GM06990 (cell line): Measurements from ENCODE around the gene PPP1R15B.

Experiments used
- DNase-seq: peaks from one replicate; pipeline ENCODE4 v3.0.0-alpha.2; 2011; ENCODE audit not compliant: insufficient read length; ENCODE audit errors: extremely low read depth
- H3K27me3 ChIP-seq: replicated peaks from 2 replicates; pipeline ENCODE4 v1.6.0; 2011; ENCODE audit warnings: low read length; ENCODE audit not compliant: control insufficient read depth, insufficient read depth
- H3K36me3 ChIP-seq: 2 replicates; pipeline ENCODE4 v1.5.1; 2011; ENCODE audit warnings: low read length; ENCODE audit not compliant: control insufficient read depth, insufficient read depth
- H3K4me3 ChIP-seq: replicated peaks from 2 replicates; pipeline ENCODE4 v1.5.1; 2011; ENCODE audit warnings: low read depth, mild to moderate bottlenecking, control low read depth, low read length
- TF ChIP-seq, protein P1 (sequence below): IDR thresholded peaks from 2 replicates; pipeline ENCODE4 v1.5.1; 2011; ENCODE audit warnings: low read length, control low read depth, mild to moderate bottlenecking, inconsistent platforms; ENCODE audit not compliant: insufficient read depth, poor library complexity, severe bottlenecking

Gene PPP1R15B

DNA sequence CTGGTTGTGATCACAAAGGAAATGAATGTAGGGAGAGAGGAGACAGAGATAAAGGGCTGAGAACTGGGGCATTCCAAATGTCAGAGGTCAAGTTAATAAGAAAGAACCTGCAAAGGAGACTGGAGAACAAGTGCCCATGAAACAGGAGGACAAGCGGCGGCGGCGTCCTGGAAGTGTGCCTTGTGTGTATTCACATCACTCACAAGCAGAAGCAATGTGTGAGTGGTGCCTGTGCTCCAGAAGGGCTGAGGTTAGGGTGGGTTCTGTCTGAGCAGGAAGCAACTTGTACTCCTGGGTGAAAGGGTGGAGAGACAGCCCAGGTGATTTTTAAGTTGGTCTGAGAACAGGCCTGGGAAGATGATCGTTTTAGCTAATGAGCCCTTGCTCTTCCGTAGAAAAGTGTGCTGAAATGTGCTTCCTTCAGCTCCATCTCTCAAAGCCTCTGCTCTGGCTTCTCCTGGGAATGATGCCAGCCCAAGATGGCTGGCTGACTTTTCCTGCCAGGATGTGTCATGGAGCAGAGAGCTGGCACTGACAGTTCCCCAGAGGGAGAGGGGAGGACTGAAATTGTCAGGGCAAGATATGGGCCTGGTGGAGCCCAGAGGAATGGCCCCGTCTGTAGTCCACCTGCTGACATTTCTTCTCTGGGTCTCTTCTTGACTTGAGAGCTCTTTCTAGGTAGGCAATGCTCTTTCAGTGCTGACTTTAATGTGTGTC lies 26.8 kb downstream of the PPP1R15B start:
- H3K36me3 ChIP-seq: no peaks in the 10 kb centered on the region

DNA sequence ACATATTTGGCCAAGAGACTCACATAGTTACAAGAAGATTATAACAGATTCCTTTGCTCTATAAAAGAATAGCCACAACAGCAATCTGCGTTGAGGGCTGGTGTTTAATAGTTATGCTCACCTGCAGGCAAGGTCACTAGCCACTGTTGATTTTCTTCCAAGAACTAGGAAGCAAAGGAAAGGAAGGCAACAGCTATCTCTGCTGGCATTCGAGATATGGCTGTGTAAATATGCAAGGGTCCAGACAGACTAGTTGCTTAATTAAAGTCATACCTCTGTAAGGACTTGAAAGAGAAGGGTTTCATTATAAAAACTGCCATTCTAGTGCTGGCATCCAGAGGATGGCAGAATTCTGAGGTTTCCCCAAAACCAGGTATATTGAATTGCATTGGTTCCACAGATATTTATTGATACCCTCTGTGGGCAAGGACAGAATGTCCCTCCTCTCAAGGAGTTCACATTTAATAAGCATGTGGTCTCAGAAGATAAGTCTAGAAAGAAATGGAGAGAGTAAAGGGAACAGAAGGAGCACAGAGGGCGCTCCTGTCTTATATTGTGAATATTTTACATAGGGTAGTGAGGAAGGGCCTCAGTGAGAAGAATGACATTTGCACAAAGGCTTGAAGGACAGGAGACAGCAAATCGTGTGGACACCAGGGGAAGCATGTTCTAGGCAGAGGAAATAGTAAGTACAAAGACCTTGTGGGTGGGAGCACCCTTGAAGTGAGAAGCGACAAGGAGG lies 28.3 kb downstream of the PPP1R15B start:
- H3K4me3 ChIP-seq: no peak overlapping the region
- DNase-seq: no peak
- H3K27me3 ChIP-seq: no peaks in the 10 kb centered on the region
- TF ChIP-seq, protein P1, sequence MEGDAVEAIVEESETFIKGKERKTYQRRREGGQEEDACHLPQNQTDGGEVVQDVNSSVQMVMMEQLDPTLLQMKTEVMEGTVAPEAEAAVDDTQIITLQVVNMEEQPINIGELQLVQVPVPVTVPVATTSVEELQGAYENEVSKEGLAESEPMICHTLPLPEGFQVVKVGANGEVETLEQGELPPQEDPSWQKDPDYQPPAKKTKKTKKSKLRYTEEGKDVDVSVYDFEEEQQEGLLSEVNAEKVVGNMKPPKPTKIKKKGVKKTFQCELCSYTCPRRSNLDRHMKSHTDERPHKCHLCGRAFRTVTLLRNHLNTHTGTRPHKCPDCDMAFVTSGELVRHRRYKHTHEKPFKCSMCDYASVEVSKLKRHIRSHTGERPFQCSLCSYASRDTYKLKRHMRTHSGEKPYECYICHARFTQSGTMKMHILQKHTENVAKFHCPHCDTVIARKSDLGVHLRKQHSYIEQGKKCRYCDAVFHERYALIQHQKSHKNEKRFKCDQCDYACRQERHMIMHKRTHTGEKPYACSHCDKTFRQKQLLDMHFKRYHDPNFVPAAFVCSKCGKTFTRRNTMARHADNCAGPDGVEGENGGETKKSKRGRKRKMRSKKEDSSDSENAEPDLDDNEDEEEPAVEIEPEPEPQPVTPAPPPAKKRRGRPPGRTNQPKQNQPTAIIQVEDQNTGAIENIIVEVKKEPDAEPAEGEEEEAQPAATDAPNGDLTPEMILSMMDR: no peak
- no peaks in the 10 kb centered on the region for H3K36me3 ChIP-seq

More for the DNA sequence above, 26.8 kb downstream of the PPP1R15B start:
- TF ChIP-seq, protein P1: no peak
- Histone ChIP-seq H3K27me3 (no peaks in the 10 kb centered on the region), H3K4me3 (no peak overlapping the region)
- no peak for DNase-seq

DNA sequence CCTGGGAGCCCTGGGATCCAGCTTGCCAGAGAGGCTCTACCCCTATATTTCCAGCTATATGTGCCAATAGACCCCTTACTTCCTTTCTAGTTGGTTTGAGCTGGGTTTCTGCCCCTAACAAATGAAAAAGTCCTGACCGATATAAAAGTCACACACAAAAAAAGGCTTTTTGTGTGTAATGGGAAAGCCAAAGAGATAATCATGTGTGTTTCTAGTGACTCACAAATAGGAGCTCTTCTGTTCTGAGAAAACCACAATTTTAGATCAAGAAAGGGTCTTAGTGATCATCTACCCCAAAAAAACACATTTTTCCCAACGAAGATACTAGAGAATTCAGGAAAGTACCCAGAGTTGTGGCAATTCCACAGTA lies 28.9 kb downstream of the PPP1R15B start:
- H3K4me3 ChIP-seq: no peak overlapping the region
- H3K36me3 ChIP-seq: no peaks in the 10 kb centered on the region
- no peak for DNase-seq
- TF ChIP-seq, protein P1: no peak
- no peaks in the 10 kb centered on the region for H3K27me3 ChIP-seq

DNA sequence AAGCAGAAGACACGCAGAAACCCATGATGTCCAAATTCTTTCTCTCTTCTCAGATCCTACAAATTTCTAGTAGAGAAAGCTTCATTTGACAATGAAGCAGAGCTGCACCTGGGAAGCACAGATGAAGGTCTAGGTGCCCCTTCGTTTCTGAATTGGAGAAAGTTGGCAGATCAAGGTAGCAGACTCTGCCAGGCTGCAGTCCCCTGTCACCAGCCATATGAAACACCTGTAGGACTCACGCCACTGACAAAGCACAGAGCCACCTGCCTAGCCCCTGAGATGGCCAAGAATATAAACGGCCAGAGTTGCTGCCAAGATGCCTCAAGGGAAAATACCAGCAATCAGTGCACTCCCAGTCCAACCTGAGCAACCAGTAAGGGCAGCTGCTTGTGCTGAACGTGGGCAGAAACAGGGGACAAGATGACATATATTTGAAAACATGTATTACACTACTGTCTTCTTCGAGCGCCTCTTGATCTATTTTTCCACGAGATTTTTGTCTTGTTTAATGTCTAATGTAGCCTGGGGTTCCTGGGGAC lies 31.3 kb downstream of the PPP1R15B start:
- Histone ChIP-seq H3K36me3 (no peaks in the 10 kb centered on the region), H3K27me3 (no peaks in the 10 kb centered on the region), H3K4me3 (no peak overlapping the region)
- TF ChIP-seq, protein P1: no peak
- no peak for DNase-seq

DNA sequence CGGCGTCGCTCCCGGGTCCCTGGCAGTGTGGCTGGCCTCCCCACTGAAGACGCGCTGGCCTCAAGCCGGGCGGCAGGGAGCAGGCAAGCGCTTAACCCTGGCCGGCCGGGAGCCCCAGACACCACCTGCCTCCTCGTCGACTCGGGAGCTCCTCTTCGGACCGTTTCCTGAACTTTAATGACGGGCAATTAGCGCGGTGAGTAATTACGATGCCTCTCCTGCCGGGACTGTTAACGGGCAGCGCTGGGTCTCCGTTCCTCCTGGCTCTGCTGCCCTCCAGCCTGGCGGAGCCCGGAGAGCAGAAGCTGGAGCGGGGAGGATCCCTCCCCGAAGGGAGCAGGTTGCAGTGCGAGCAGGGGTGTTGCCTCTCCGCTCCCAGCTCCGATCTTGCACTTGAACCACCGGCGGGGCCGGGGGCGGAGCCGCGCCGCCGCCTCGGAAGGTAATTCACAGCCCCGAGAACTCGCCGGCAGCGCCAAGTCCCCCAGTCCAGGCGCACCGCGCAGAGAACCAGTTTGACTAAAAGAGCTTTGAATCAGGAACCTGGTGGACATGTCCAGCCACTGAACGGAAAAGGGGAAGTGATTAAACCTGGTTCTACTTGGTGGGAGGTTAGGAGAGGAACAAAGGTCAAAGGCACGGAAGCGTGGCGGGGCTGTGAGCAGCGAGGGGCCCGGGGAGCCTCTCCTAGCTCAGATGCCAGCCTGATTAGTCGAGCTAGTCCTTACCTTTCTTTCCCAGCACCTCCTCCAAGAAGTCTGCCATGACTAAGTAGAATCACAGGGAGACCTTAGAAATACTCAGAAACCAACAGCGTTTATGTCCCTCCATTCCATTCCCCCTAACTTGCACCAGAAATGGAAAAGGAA lies 33.6 kb downstream of the PPP1R15B start:
- TF ChIP-seq, protein P1: no peak
- Histone ChIP-seq H3K27me3 (no peaks in the 10 kb centered on the region), H3K4me3 (peak overlapping the region; percentile 51), H3K36me3 (no peaks in the 10 kb centered on the region)
- DNase-seq: peak; percentile 53
